DOHH2 (cell line): Measurements from ENCODE around the gene TTF2.

Experiments
- H3F3A ChIP-seq: fragments of 200-600 bp; sonication (generic), shearing (Covaris generic); 2 replicates; pipeline ENCODE4 v1.6.0; 2016; ENCODE audit warnings: antibody characterized with exemption, mild to moderate bottlenecking; ENCODE audit not compliant: control insufficient read depth, insufficient read depth
- H3K27ac ChIP-seq: fragments of 200-600 bp; sonication (generic); 2 replicates; pipeline ENCODE4 v1.5.1; 2014; ENCODE audit warnings: low read depth, mild to moderate bottlenecking, low read length, moderate library complexity
- H3K27me3 ChIP-seq: fragments of 200-600 bp; sonication (generic); 2 replicates; pipeline ENCODE4 v1.6.1; 2014; ENCODE audit warnings: mild to moderate bottlenecking, low read length, mixed read lengths; ENCODE audit not compliant: control insufficient read depth
- H3K36me3 ChIP-seq: fragments of 200-600 bp; sonication (generic); 2 replicates; pipeline ENCODE4 v1.6.1; 2014; ENCODE audit warnings: mild to moderate bottlenecking, low read length, moderate library complexity, mixed read lengths; ENCODE audit not compliant: control insufficient read depth
- H3K4me1 ChIP-seq: fragments of 200-600 bp; sonication (generic); 2 replicates; pipeline ENCODE4 v1.6.1; 2014; ENCODE audit warnings: mild to moderate bottlenecking, low read length, mixed read lengths; ENCODE audit not compliant: control insufficient read depth
- H3K4me2 ChIP-seq: fragments of 200-600 bp; sonication (generic); 2 replicates; pipeline ENCODE4 v1.6.0; 2014; ENCODE audit warnings: mild to moderate bottlenecking, low read length, moderate library complexity
- H3K4me3 ChIP-seq: fragments of 200-600 bp; sonication (generic); 2 replicates; pipeline ENCODE4 v1.5.1; 2014; ENCODE audit warnings: mild to moderate bottlenecking, low read length, mixed read lengths
- H3K79me2 ChIP-seq: fragments of 200-600 bp; sonication (generic); 2 replicates; pipeline ENCODE4 v1.6.1; 2014; ENCODE audit warnings: mild to moderate bottlenecking, low read length, mixed read lengths; ENCODE audit not compliant: control insufficient read depth
- H3K9me2 ChIP-seq: fragments of 200-600 bp; sonication (generic); replicated peaks from 2 replicates; pipeline ENCODE4 v1.6.1; 2014; ENCODE audit warnings: mild to moderate bottlenecking, low read length, mixed read lengths; ENCODE audit not compliant: control insufficient read depth
- H3K9me3 ChIP-seq: fragments of 200-600 bp; sonication (generic); 2 replicates; pipeline ENCODE4 v1.6.1; 2014; ENCODE audit warnings: antibody characterized with exemption, low read length, mixed read lengths; ENCODE audit not compliant: control insufficient read depth, insufficient read depth
- H4K20me1 ChIP-seq: fragments of 200-600 bp; sonication (generic); 2 replicates; pipeline ENCODE4 v1.6.0; 2014; ENCODE audit warnings: low read depth, mild to moderate bottlenecking, antibody characterized with exemption, low read length, moderate library complexity; ENCODE audit not compliant: control insufficient read depth, insufficient read depth
- CTCF ChIP-seq: fragments of 200-600 bp; sonication (generic); IDR thresholded peaks from one replicate; pipeline ENCODE4 v1.5.1; 2014; ENCODE audit warnings: antibody characterized with exemption, mild to moderate bottlenecking, low read depth, low read length; ENCODE audit not compliant: poor library complexity, severe bottlenecking
- EZH2phosphoT487 ChIP-seq: fragments of 200-600 bp; sonication (generic); IDR thresholded peaks from 2 replicates; pipeline ENCODE4 v1.6.1; 2017; ENCODE audit warnings: borderline replicate concordance, mild to moderate bottlenecking, antibody characterized with exemption, low read length, moderate library complexity, mixed read lengths

Gene TTF2

GRCh38 chr1:117020526-117021156, 39.5 kb upstream of the TTF2 start:
- no peak overlapping the region for H3K4me2 ChIP-seq
- TF ChIP-seq CTCF = no peak
- no peak for TF ChIP-seq EZH2phosphoT487
- H3K27me3 ChIP-seq = peaks cover 7% of the 10 kb centered on the region
- no peak overlapping the region for H3K4me3 ChIP-seq
- no peaks in the 10 kb centered on the region for H3K36me3 ChIP-seq
- no peaks in the 10 kb centered on the region for H3K9me3 ChIP-seq
- no peaks in the 10 kb centered on the region for H4K20me1 ChIP-seq
- no peak overlapping the region for H3K27ac ChIP-seq
- no peaks in the 10 kb centered on the region for H3F3A ChIP-seq
- no peaks in the 10 kb centered on the region for H3K4me1 ChIP-seq
- no peaks in the 10 kb centered on the region for H3K79me2 ChIP-seq
- H3K9me2 ChIP-seq = no peaks in the 10 kb centered on the region

GRCh38 chr1:117022114-117022513, 38.0 kb upstream of the TTF2 start:
- no peaks in the 10 kb centered on the region for H3K36me3 ChIP-seq
- no peaks in the 10 kb centered on the region for H3K79me2 ChIP-seq

GRCh38 chr1:117025568-117025967, 34.6 kb upstream of the TTF2 start:
- Histone ChIP-seq H4K20me1 (no peaks in the 10 kb centered on the region), H3K36me3 (no peaks in the 10 kb centered on the region), H3K27ac (no peak overlapping the region), H3K4me1 (no peaks in the 10 kb centered on the region), H3K79me2 (no peaks in the 10 kb centered on the region), H3K4me2 (no peak overlapping the region), H3K4me3 (no peak overlapping the region), H3K9me3 (no peaks in the 10 kb centered on the region), H3F3A (no peaks in the 10 kb centered on the region), H3K27me3 (peaks cover 3% of the 10 kb centered on the region), H3K9me2 (no peaks in the 10 kb centered on the region)
- TF ChIP-seq EZH2phosphoT487 = no peak
- TF ChIP-seq CTCF = no peak

More at GRCh38 chr1:117022114-117022513, 38.0 kb upstream of the TTF2 start:
- TF ChIP-seq EZH2phosphoT487 (no peak), CTCF (no peak)
- no peak overlapping the region for H3K4me2 ChIP-seq
- no peaks in the 10 kb centered on the region for H3K9me2 ChIP-seq
- H3K4me3 ChIP-seq = no peak overlapping the region
- H3K27ac ChIP-seq = no peak overlapping the region
- H3K9me3 ChIP-seq = no peaks in the 10 kb centered on the region
- H3K27me3 ChIP-seq = peaks cover 9% of the 10 kb centered on the region
- no peaks in the 10 kb centered on the region for H3F3A ChIP-seq
- no peaks in the 10 kb centered on the region for H4K20me1 ChIP-seq
- no peaks in the 10 kb centered on the region for H3K4me1 ChIP-seq
